HFFc6 (cell line): ENCODE measurements around the gene CSMD2. TPM values are rescaled to one million over a fixed set of nuclear protein-coding genes. Genes with fewer than 3 reads are reported as not detected.

ENCODE experiments used
- DNase-seq: peaks from one replicate; pipeline ENCODE4 v3.0.0-alpha.2; 2018
- H3K27ac Mint-ChIP-seq: 2 replicates; pipeline ENCODE4 v1.8.0; 2020; ENCODE audit warnings: mild to moderate bottlenecking, mixed read lengths
- H3K27me3 Mint-ChIP-seq: 2 replicates; pipeline ENCODE4 v1.8.0; 2021; ENCODE audit warnings: mild to moderate bottlenecking, moderate library complexity, mixed read lengths; ENCODE audit not compliant: insufficient read depth
- H3K36me3 Mint-ChIP-seq: 2 replicates; pipeline ENCODE4 v1.8.0; 2021; ENCODE audit warnings: low read depth, mixed read lengths
- H3K4me1 Mint-ChIP-seq: 2 replicates; pipeline ENCODE4 v1.8.0; 2020; ENCODE audit warnings: low read depth, mixed read lengths
- H3K4me3 Mint-ChIP-seq: 2 replicates; pipeline ENCODE4 v1.8.0; 2020; ENCODE audit warnings: mild to moderate bottlenecking, moderate library complexity, mixed read lengths
- H3K9me3 Mint-ChIP-seq: 2 replicates; pipeline ENCODE4 v1.8.0; 2020; ENCODE audit warnings: mild to moderate bottlenecking, mixed read lengths
- total RNA-seq, 6 experiments: library from RNA; stranded (reverse); fragmentation: NEBNext Ultra II Directional; extraction: Animal tissue kit (Norgen Biotek cat#: 25700); gene quantifications; 2 replicates in 1 of 6; 3 replicates in 5 of 6; pipeline ENCODE4 v1.2.3, GENCODE V29; 2021
- TF ChIP-seq, protein P1 (sequence below): fragments of 200-600 bp; sonication (generic); IDR thresholded peaks from 2 replicates; pipeline ENCODE4 v1.5.0; 2021; ENCODE audit warnings: antibody characterized with exemption, mild to moderate bottlenecking

Gene CSMD2
- total RNA-seq, 6 experiments from 2014 or later: 0.77 to 3.2 (median 1.2) TPM

DNA sequence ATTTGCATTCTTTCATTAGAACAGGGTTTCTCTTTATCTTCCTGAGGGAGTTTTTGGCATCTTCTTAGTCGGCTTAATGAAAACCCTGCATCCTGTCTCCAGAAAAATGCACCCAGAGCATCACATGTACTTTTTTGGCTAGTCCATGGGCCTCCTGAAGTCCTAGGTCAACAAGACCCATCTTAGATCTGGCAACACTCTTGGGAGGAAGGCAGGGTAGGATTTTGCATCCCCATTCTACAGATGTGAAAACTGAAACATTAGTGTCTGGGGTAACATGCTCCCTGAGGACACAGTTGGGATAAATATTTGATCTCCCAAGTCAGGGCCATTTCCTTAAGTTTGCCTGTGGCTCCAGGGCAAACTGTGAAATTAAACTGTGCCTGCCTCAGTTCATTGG is 341.2 kb downstream of the CSMD2 start:
- DNase-seq: no peak
- Mint-ChIP-seq H3K36me3 (peaks cover 13% of the 10 kb centered on the region; the same call in 1 of the 2 replicates), H3K27ac (no peak overlapping the region), H3K27me3 (peaks cover 6% of the 10 kb centered on the region), H3K9me3 (peaks cover 28% of the 10 kb centered on the region), H3K4me3 (no peak overlapping the region), H3K4me1 (no peaks in the 10 kb centered on the region)
- TF ChIP-seq, protein P1, sequence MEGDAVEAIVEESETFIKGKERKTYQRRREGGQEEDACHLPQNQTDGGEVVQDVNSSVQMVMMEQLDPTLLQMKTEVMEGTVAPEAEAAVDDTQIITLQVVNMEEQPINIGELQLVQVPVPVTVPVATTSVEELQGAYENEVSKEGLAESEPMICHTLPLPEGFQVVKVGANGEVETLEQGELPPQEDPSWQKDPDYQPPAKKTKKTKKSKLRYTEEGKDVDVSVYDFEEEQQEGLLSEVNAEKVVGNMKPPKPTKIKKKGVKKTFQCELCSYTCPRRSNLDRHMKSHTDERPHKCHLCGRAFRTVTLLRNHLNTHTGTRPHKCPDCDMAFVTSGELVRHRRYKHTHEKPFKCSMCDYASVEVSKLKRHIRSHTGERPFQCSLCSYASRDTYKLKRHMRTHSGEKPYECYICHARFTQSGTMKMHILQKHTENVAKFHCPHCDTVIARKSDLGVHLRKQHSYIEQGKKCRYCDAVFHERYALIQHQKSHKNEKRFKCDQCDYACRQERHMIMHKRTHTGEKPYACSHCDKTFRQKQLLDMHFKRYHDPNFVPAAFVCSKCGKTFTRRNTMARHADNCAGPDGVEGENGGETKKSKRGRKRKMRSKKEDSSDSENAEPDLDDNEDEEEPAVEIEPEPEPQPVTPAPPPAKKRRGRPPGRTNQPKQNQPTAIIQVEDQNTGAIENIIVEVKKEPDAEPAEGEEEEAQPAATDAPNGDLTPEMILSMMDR: no peak

DNA sequence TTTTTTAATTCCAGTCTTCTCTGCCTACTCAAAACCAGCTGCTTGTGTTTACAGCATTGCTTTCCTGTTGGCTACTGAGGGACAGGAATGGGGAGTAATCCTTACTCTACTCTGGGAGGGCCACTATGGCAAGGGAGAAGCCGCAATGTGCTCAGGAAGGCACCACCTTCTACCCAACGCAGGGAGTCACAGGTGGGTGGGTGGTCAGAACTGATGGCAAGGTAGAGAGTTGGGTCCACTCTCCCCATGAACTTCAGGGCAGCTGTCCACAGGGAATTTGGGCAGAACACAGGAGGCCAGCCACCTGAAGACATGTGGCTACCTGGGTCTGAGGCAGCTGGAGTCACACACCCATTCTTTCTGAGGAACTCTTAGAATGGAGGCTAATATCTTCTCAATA is 341.6 kb downstream of the CSMD2 start:
- Mint-ChIP-seq H3K9me3 (peaks cover 24% of the 10 kb centered on the region; the same call in 1 of the 2 replicates), H3K4me1 (no peaks in the 10 kb centered on the region), H3K27me3 (peaks cover 6% of the 10 kb centered on the region), H3K27ac (no peak overlapping the region), H3K36me3 (peaks cover 9% of the 10 kb centered on the region; the same call in 1 of the 2 replicates), H3K4me3 (no peak overlapping the region)
- no peak for DNase-seq
- TF ChIP-seq, protein P1: no peak

DNA sequence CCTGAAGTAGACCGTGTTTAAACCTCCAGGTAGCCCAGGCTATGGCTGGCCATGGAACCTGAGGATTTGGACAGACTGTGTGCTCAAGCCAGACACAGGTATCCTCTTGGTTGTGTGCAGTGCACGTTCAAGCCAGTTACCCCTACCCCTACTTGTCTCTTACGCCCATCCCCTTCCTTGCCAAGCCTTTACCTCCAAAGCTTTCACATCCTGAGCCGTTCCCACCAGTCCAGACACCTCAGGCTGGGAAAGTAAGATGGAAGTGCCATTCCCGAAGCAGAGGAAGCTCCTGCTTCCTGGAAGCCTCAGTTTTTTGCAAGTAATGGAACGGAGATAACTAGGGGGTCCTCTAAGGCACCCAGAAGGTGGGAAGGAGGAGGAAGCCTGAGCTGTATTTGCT is 342.6 kb downstream of the CSMD2 start:
- peaks cover 9% of the 10 kb centered on the region; the same call in 1 of the 2 replicates for H3K36me3 Mint-ChIP-seq
- no peak overlapping the region for H3K27ac Mint-ChIP-seq
- no peak overlapping the region for H3K4me3 Mint-ChIP-seq
- no peak for DNase-seq
- H3K27me3 Mint-ChIP-seq: peaks cover 6% of the 10 kb centered on the region
- H3K4me1 Mint-ChIP-seq: no peaks in the 10 kb centered on the region
- H3K9me3 Mint-ChIP-seq: peaks cover 24% of the 10 kb centered on the region; the same call in 1 of the 2 replicates
- TF ChIP-seq, protein P1: no peak

DNA sequence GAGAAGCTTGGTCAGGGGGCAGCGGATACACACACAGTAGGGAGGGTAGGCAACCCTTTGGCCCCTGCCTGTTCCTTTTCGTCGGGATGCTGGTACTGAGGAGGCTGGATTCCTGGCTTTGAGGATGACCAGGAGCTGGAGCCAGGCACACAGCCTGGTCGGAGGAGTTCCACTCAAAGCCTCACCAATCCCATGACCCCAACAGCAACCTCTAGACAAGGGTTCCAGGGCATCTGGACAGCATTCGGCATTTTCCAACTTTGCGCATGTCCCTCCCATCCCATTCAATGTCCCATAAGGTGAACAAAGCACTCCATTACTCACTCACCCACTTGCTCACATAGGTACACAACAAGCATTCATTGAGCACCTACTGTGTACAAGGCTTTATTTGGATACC is 343.7 kb downstream of the CSMD2 start:
- H3K9me3 Mint-ChIP-seq: peaks cover 20% of the 10 kb centered on the region; the same call in 1 of the 2 replicates
- no peak overlapping the region for H3K4me3 Mint-ChIP-seq
- DNase-seq: no peak
- no peak overlapping the region for H3K27ac Mint-ChIP-seq
- TF ChIP-seq, protein P1: no peak
- no peaks in the 10 kb centered on the region for H3K4me1 Mint-ChIP-seq
- peaks cover 9% of the 10 kb centered on the region; the same call in 1 of the 2 replicates for H3K36me3 Mint-ChIP-seq
- H3K27me3 Mint-ChIP-seq: peaks cover 6% of the 10 kb centered on the region; the same call in 1 of the 2 replicates

DNA sequence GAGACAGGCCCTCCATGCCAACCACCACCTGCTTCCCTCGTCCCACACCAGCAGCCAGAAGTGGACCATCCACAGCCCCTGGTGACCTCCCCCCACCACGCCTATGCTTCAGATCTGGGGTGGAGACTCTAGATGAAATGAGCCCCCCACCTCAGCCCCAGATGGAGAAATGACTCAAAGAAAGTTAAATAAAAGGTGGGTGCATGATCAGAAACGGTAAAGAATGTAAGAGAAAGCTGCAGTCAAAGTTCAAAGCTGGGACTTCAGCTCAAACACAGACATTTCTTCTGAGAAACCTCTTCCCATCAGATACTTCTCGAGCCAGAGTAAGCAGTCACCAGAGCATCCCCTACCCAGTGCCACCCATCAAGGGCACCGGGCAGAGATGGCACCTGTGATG is 344.2 kb downstream of the CSMD2 start:
- Mint-ChIP-seq H3K27me3 (peaks cover 6% of the 10 kb centered on the region; the same call in 1 of the 2 replicates), H3K27ac (no peak overlapping the region), H3K36me3 (peaks cover 9% of the 10 kb centered on the region; the same call in 1 of the 2 replicates), H3K9me3 (peaks cover 16% of the 10 kb centered on the region; the same call in 1 of the 2 replicates), H3K4me1 (no peaks in the 10 kb centered on the region), H3K4me3 (no peak overlapping the region)
- no peak for DNase-seq
- TF ChIP-seq, protein P1: no peak
